HS-27A (cell line): ENCODE measurements around the gene MEPCE.

Experiments
- DNase-seq: peaks from one replicate; pipeline ENCODE4 v3.0.0-alpha.2; 2012; ENCODE audit warnings: low read depth, missing footprints

MEPCE gene

DNA sequence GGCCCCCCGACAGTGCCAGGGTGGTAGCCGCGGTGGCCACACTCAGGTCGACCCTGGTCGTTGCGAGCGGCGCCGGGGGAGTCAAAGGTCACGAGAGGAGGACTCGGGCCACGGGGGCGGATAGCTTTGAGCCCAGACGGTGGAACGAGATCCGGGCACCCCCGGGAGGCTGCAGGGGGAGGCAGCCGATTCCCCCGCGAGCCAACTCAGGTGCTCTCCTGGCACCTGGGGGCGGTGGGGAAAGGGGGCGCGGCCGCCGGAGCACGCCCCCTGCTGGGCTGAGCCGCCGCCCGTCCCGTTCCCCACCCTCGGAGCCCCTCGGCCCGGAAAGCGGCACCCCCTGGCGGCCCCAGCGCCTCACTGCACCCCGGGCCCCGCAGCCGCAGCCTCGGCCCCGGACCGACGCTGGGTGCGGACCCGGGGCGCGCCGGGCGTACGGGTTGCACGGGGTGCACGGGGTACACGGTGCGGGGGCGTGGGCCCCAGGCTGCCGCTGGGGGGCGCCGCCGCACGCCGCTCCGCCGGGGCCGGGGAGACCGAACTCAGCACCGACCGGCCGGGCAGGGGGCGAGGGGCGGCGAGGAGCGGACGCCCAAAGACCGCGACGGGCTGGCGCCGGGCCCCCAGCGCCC, 53.6 kb downstream of the MEPCE start:
- DNase-seq, result no peak
